Adrenal gland (tissue), 12 donors: ENCODE results near the gene CCDC102A. TPM values are rescaled to one million over a fixed set of nuclear protein-coding genes. Genes with fewer than 3 reads are reported as not detected.
"Not testable (repeated sequence)": the region's sequence is repeated elsewhere in the genome, so short reads cannot be mapped to it uniquely, and the experiment has no call there.

Experiments
- DNase-seq, 7 donors: peaks; one replicate each; pipeline ENCODE4 v3.0.0-alpha.2; 2019 to 2020
- H3K27ac ChIP-seq, 5 donors: fragments of 200-600 bp; sonication (generic) in 4 of 5; 1 replicate in 3 of 5; 2 replicates in 2 of 5; pipeline versions ENCODE4 v1.5.1 to v1.8.0; 2016 to 2020; ENCODE audit warnings: mild to moderate bottlenecking in 1 of 5
- H3K27me3 ChIP-seq: fragments of 200-600 bp; 2 replicates; pipeline ENCODE4 v1.8.0; 2021
- H3K36me3 ChIP-seq, 2 donors: fragments of 200-600 bp; replicated peaks in 1 of 2; 1 replicate in 1 of 2; 2 replicates in 1 of 2; pipeline versions ENCODE4 v1.5.1 to v1.8.0; 2018 to 2022
- H3K4me1 ChIP-seq, 2 donors: fragments of 200-600 bp; replicated peaks in 1 of 2; 1 replicate in 1 of 2; 2 replicates in 1 of 2; pipeline versions ENCODE4 v1.5.1 to v1.8.0; 2018 to 2021
- H3K4me3 ChIP-seq, 4 donors: fragments of 200-600 bp; sonication (generic) in 3 of 4; one replicate each; pipeline ENCODE4 v1.5.1; 2016 to 2018
- H3K9me3 ChIP-seq, 3 donors: fragments of 200-600 bp; sonication (generic) in 1 of 3; replicated peaks in 1 of 3; 1 replicate in 2 of 3; 2 replicates in 1 of 3; pipeline versions ENCODE4 v1.5.1 to v1.8.0; 2016 to 2021
- CTCF ChIP-seq, 6 experiments: fragments of 450-650 bp in 4 of 6; fragments of 200-600 bp in 2 of 6; sonication (generic) in 1 of 6; IDR thresholded peaks; 1 replicate in 5 of 6; 2 replicates in 1 of 6; pipeline versions ENCODE4 v1.5.1 to v1.8.0; 2016 to 2021; ENCODE audit warnings: antibody characterized with exemption in 6 of 6, mild to moderate bottlenecking in 2 of 6, moderate library complexity in 1 of 6
- POLR2A ChIP-seq, 2 donors: fragments of 450-650 bp; IDR thresholded peaks; one replicate each; pipeline ENCODE4 v1.6.1; 2017; ENCODE audit warnings: antibody characterized with exemption in 2 of 2, mild to moderate bottlenecking in 2 of 2, moderate library complexity in 1 of 2
- whole genome bisulfite sequencing, 4 donors: extraction: QIAGEN DNeasy Blood & Tissue Kit in 2 of 4; methylation state at CpG; one replicate each; pipeline versions ENCODE4 v1.1.5 to v1.1.7; 2013 to 2017; 5-methylcytosine and 5-hydroxymethylcytosine counted together
- intact Hi-C, 2 donors: fragments of 100-400 bp; cut with DNase I; formaldehyde crosslinking; loops; one replicate each; pipeline versions ENCODE4 v1.14.1 to v1.15.0; 2022 to 2023
- polyA plus RNA-seq, 3 donors: library from polyadenylated mRNA; stranded (reverse); fragments of 200-250 nt in 2 of 3; fragments of 350-450 nt in 1 of 3; fragmentation: Illumina TruSeq in 1 of 3; extraction: RNeasy Lipid Tissue Mini Kit (QIAGEN cat#74804) in 1 of 3; gene quantifications; one replicate each; pipeline ENCODE4 v1.2.3, GENCODE V29; 2013 to 2014
- total RNA-seq, 9 donors: library from RNA; depleted of rRNA in 4 of 9; stranded (reverse); fragments of >200 nt in 4 of 9; fragments of 120-200 nt in 1 of 9; fragmentation: NEBNext Ultra II Directional in 1 of 9; extraction: Animal tissue kit (Norgen Biotek cat#: 25700) in 1 of 9; gene quantifications; one replicate each; pipeline versions ENCODE4 v1.1.0 to v1.2.4, GENCODE V29; 2013 to 2023
- donor health status: healthy with polysubstance abuse.
- donor health status: Bipolar disorder and iron deficiency.
- donor health status: DM: yes; HTN: yes; CAD: no.
- donor health status: DM: no; HTN: no; CAD: no.
- donor health status: DM: no; HTN: no; CAD: no.
- donor health status: DM: yes; HTN: yes; CAD: no.

CCDC102A gene
- total and polyA plus RNA-seq, 12 donors = 1.6 to 23.6 (median 8.9) TPM

GRCh38 chr16:57569306-57569946, 33.1 kb upstream of the CCDC102A start:
- WGBS, 4 donors = 82 to 88% (median 87%) methylated on average over 7 of the region's 7 CpGs
- Histone ChIP-seq H3K27ac (no peak overlapping the region), H3K9me3 (no peaks in the 10 kb centered on the region), H3K27me3 (no peaks in the 10 kb centered on the region), H3K4me3 (no peak overlapping the region), H3K4me1 (no peaks in the 10 kb centered on the region), H3K36me3 (no peaks in the 10 kb centered on the region)
- intact Hi-C loops = no loop called here
- no peak for DNase-seq
- TF ChIP-seq CTCF (IDR thresholded peaks at IDR 0.05) = no peak
- TF ChIP-seq POLR2A (IDR thresholded peaks at IDR 0.05) = no peak

GRCh38 chr16:57568772-57569171, 32.4 kb upstream of the CCDC102A start:
- H3K27ac ChIP-seq, H3K4me3 ChIP-seq, H3K36me3 ChIP-seq, intact Hi-C loops, H3K4me1 ChIP-seq, H3K27me3 ChIP-seq, DNase-seq, H3K9me3 ChIP-seq: not testable (repeated sequence)
- WGBS, 4 donors = 92 to 96% (median 94%) methylated on average over 5 of the region's 5 CpGs

- no peaks in the 10 kb centered on the region for H3K36me3 ChIP-seq
- DNase-seq = no peak
- TF ChIP-seq POLR2A (IDR thresholded peaks at IDR 0.05) (no peak), CTCF (IDR thresholded peaks at IDR 0.05) (no peak)
- no peak overlapping the region for H3K27ac ChIP-seq
- intact Hi-C loops = no loop called here
- H3K27me3 ChIP-seq = no peaks in the 10 kb centered on the region
- WGBS, 4 donors = 93 to 94% (median 94%) methylated on average over 5 of the region's 5 CpGs
- H3K4me3 ChIP-seq = no peak overlapping the region
- no peaks in the 10 kb centered on the region for H3K9me3 ChIP-seq
- no peaks in the 10 kb centered on the region for H3K4me1 ChIP-seq
These were observed 31.9 kb upstream of the CCDC102A start for GRCh38 chr16:57568173-57568678.

- H3K9me3 ChIP-seq = no peaks in the 10 kb centered on the region
- WGBS, 4 donors = 94 to 98% (median 96%) methylated on average over 15 to 18 of the region's 18 CpGs
- no peak for DNase-seq
- intact Hi-C loops = no loop called here
- TF ChIP-seq POLR2A (IDR thresholded peaks at IDR 0.05) = no peak
- TF ChIP-seq CTCF (IDR thresholded peaks at IDR 0.05) = no peak
- no peaks in the 10 kb centered on the region for H3K4me1 ChIP-seq
- no peak overlapping the region for H3K4me3 ChIP-seq
- H3K27me3 ChIP-seq = no peaks in the 10 kb centered on the region
- H3K27ac ChIP-seq = no peak overlapping the region
- H3K36me3 ChIP-seq = no peaks in the 10 kb centered on the region
These were observed 31.3 kb upstream of the CCDC102A start for GRCh38 chr16:57567691-57568090.

GRCh38 chr16:57566436-57566835, 30.1 kb upstream of the CCDC102A start:
- Histone ChIP-seq H3K36me3 (no peaks in the 10 kb centered on the region), H3K9me3 (no peaks in the 10 kb centered on the region), H3K4me1 (no peaks in the 10 kb centered on the region), H3K27me3 (no peaks in the 10 kb centered on the region), H3K4me3 (no peak overlapping the region), H3K27ac (no peak overlapping the region)
- DNase-seq = no peak
- TF ChIP-seq POLR2A (IDR thresholded peaks at IDR 0.05) (no peak), CTCF (IDR thresholded peaks at IDR 0.05) (no peak)
- intact Hi-C loops = no loop called here
- WGBS, 4 donors = 76 to 90% (median 81%) methylated on average over 2 to 3 of the region's 3 CpGs
